ENCODE data around the gene NPR1.
"Not testable (repeated sequence)": the region's sequence is repeated elsewhere in the genome, so short reads cannot be mapped to it uniquely, and the experiment has no call there.

NPR1 gene

DNA sequence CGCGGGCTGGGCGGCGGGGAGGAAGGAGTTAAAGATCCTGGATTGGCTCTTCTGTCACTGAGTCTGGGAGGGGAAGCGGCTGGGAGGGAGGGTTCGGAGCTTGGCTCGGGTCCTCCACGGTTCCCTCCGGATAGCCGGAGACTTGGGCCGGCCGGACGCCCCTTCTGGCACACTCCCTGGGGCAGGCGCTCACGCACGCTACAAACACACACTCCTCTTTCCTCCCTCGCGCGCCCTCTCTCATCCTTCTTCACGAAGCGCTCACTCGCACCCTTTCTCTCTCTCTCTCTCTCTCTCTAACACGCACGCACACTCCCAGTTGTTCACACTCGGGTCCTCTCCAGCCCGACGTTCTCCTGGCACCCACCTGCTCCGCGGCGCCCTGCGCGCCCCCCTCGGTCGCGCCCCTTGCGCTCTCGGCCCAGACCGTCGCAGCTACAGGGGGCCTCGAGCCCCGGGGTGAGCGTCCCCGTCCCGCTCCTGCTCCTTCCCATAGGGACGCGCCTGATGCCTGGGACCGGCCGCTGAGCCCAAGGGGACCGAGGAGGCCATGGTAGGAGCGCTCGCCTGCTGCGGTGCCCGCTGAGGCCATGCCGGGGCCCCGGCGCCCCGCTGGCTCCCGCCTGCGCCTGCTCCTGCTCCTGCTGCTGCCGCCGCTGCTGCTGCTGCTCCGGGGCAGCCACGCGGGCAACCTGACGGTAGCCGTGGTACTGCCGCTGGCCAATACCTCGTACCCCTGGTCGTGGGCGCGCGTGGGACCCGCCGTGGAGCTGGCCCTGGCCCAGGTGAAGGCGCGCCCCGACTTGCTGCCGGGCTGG is at the start of gene NPR1:
TSS of gene NPR1 (plus strand) at position 170 of the 818 bp plus-strand sequence. CDS start at position 591, 421 bp downstream.
- no peak for DNase-seq

- no peak for DNase-seq
These were observed 49.2 kb upstream of the NPR1 start for GRCh38 chr1:153629343-153629665.

DNA sequence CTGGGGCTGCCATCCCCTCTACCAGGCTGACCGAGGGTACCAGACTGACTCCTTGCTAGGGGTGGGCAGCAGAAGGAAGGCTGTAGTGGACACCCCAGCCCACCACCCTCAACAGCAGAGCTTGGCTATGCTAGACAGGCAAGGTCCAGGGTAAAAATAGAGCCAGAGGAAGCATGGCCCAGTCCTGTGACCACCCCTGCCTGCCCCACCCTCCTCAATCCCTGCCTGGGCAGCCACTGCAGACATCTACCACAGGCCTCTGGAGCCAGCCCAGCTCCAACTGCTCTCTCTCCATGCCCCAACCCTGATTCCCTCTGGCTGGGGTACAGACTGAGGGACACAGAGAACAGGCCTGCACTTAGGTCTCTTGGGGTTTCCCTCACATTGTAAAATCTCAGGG is 48.5 kb upstream of the NPR1 start:
- DNase-seq = no peak

GRCh38 chr1:153630384-153630783 is 48.1 kb upstream of the NPR1 start:
- DNase-seq = no peak

- no peak for DNase-seq
These were observed 47.2 kb upstream of the NPR1 start for GRCh38 chr1:153631047-153632022.

DNA sequence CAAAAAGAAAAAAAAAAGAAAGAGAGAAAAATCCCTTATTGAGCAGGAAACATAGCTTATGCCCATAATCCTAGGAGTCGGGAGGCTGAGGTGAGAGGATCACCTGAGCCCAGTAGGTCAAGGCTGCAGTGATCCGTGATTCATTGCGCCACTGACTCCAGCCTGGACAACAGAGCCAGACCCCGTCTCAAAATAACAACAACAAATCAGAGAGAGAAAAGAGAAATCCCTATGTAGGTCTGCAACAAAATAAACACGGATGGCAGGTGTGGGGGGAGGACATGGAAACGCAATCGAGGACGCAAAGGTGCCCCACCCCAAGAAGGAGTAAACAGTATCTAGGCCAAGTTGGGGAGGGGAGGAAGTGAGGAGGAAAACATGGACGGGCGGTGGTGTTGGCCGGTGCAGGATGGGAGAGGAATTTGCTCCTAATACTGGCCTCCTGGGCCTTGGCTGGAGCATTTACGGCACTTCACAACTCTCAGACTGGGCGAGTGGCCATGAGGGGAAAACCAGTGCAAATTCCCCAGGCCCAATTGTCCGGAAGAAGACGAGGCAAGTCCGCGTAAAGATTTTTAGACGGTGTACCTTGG is 45.2 kb upstream of the NPR1 start:
- no peak for DNase-seq

GRCh38 chr1:153633754-153634665 is 44.5 kb upstream of the NPR1 start, which contains the start of gene CHTOP:
CHTOP (plus strand) TSS chr1:153634066; CDS start chr1:153636589, 2,523 bp downstream.
- DNase-seq = peak; percentile 95

- DNase-seq = no peak
These were observed 42.6 kb upstream of the NPR1 start for GRCh38 chr1:153635872-153636271.

DNA sequence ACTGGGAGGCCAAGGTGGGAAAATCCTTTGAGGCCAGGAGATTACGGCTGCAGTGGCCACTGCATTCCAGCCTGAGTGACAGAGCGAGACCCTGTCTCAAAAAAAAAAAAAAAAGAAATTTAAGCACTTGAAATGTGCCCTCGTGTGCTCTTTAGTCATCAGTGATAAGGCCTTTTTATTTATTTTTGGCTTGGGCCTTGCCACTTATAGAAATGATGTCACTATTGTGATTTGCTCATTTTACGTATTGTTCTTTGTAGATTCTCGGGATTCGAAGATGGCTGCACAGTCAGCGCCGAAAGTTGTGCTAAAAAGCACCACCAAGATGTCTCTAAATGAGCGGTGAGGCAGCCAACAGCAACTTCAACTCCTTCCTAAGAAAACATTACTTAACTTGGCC is 42.2 kb upstream of the NPR1 start:
- no peak for DNase-seq

- DNase-seq = no peak
These were observed 40.2 kb upstream of the NPR1 start for GRCh38 chr1:153638261-153638660.

DNA sequence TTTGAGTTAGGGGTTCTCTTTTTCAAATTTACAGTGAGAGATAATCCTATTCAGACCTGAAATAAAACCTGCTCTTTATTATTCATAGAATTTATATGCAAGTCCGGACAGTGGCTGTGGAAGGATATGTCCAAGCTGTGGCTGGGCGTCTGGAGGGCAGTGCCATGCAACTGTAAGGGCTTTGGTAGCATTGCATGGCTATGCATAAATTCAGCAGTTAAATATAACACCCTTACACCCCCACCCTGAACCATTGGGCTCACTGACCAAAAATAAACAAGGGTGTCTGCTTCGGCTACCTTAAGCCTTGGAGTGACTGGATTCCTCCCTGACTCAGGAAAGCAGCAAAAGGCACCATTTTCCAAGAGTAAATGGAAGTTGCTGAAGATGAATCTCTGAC is 39.2 kb upstream of the NPR1 start:
- no peak for DNase-seq

DNA sequence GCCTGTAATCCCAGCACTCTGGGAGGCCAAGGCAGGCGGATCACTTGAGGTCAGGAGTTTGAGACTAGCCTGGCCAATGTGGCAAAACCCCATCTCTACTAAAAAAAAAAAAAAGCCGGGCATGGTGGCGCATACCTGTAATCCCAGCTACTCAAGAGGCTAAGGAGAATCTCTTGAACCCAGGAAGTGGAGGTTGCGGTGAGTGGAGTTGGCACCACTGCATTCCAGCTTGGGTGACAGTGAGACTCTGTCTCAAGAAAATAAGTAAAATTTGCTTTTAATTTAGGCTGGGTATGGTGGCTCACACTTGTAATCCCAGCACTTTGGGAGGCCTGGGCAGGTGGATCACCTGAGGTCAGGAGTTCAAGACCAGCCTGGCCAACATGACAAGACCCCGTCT is 38.3 kb upstream of the NPR1 start:
- DNase-seq = not testable (repeated sequence)

- no peak for DNase-seq
These were observed 37.6 kb upstream of the NPR1 start for GRCh38 chr1:153640861-153641260.

DNA sequence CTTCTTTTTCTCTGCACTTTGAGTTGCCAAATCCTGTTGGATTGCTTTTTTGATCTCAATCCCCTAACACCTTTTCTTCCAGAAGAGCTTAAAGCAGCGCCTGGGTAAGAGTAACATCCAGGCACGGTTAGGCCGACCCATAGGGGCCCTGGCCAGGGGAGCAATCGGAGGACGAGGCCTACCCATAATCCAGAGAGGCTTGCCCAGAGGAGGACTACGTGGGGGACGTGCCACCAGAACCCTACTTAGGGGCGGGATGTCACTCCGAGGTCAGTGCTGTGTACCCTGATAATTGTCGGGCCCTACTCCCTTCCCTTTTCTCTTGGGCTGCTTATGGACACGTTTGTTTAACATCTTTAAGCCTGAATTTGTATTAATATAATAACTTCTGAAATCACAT is 36.3 kb upstream of the NPR1 start:
- no peak for DNase-seq

DNA sequence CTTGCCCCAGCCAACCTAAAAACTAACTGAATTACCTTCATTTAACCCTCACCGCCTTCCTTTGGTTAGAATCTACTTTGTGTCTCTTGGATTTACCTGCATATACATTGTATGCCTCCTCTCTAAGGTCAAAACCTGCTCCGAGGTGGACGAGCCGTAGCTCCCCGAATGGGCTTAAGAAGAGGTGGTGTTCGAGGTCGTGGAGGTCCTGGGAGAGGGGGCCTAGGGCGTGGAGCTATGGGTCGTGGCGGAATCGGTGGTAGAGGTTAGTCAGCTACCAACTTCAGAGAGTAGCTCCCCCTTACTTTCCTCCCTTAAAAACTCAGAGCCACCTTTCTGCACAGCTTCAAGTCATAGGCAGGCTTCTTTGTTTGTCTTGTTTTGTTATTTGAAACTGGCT is 35.4 kb upstream of the NPR1 start:
- no peak for DNase-seq

GRCh38 chr1:153643816-153644215 is 34.7 kb upstream of the NPR1 start:
- DNase-seq = no peak

GRCh38 chr1:153646672-153647345 is 31.7 kb upstream of the NPR1 start:
- no peak for DNase-seq

DNA sequence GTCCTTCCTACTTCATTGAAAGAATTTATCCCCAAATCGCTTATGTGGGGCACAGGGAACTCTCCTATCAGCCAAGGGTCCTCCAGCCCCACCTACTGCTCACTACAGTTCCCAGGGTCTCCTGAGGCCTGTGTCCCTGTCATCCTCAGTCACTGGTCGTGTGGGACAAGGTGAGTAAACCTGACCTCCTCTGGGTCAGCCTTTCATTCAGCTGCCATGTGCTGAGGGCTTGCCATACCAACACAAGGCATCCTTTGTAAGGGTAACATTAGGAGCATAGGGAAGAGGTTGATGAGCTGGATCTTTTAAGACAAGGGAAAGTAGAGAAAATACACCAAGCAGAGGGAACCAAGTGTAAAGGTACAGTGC is 31.2 kb upstream of the NPR1 start:
- no peak for DNase-seq

DNA sequence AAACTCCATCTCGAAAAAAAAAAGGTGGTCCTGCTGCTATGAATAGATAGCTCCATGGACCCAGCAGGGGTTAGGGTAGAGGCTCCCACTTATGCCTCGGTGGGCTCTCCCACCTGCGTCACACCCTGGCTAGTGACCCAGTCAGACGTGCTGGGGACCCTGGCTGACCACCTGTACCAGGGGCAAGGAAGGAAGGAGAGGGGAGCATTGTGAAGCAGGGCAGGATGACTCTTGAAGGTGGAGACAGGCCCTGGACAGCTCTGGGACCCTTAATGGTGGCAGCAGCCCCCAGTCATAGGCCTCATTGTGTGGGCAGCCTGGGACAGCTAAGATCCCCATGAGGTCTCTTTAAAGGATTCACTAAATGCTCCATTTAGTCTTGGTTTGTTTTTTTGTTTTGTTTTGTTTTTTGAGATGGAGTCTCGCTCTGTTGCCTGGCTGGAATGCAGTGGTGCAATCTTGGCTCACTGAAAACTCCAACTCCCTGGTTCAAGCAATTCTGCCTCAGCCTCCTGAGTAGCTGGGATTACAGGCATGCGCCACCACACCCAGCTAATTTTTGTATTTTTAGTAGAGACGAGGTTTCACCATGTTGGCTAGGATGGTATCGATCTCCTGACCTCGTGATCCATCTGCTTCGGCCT is 30.4 kb upstream of the NPR1 start:
- DNase-seq = no peak

DNA sequence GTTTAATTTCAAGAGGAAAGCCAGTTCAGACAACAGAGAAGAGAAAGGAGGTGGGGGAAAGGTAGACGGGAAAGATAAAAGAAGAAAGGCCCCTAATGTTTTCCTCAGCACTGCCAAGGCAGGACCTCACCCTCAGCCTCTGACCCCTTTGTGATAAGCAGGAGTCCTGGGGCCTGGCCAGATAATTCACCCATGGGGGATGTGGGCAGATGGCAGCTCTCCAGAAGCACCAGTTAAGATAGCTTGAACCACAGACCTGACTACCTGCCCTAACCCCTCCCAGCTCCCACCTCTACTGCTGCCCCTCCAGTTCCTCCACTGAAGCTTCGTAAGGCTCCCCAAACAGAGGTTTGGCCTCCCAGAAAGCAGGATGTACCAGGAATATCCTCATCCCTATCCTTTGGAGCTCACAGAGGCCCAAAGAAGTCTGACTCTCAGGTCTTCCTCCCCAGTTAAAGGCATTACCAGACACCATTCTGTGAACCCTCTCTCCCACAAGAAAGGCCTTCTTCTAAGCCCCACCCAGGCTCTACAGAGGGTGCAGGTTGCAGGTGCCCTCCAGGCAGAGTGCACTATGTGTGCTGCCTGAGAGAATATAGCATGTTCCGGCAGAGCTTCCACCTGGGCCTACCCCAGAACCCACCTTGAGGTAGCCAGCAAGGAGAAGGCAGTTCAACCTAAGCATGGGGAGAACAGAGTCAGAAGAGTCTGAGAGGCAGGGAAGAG is 29.2 kb upstream of the NPR1 start:
- DNase-seq = no peak

- DNase-seq = no peak
These were observed 28.6 kb upstream of the NPR1 start for GRCh38 chr1:153649863-153650235.
